22Rv1 (cell line): ENCODE data around the gene GALNT18.

Source experiments
- H3K27ac ChIP-seq: fragments of 450-650 bp; 2 replicates; pipeline ENCODE4 v1.5.1; 2017
- CTCF ChIP-seq: fragments of 450-650 bp; IDR thresholded peaks from 2 replicates; pipeline ENCODE4 v1.5.1; 2017; ENCODE audit warnings: mild to moderate bottlenecking
- ZFX ChIP-seq: fragments of 450-650 bp; IDR thresholded peaks from 2 replicates; pipeline ENCODE4 v1.6.1; 2017; ENCODE audit warnings: antibody characterized with exemption, borderline replicate concordance

GALNT18 gene

GRCh38 chr11:11550534-11550933, 71.3 kb downstream of the GALNT18 start:
- H3K27ac ChIP-seq, result no peak overlapping the region
- TF ChIP-seq CTCF, result no peak
- TF ChIP-seq ZFX, result no peak

- H3K27ac ChIP-seq, result no peak overlapping the region
- TF ChIP-seq CTCF, result no peak
- no peak for TF ChIP-seq ZFX
Observed at GRCh38 chr11:11545285-11546275, 76.2 kb downstream of the GALNT18 start.

GRCh38 chr11:11543656-11544055, 78.1 kb downstream of the GALNT18 start:
- H3K27ac ChIP-seq, result no peak overlapping the region
- TF ChIP-seq ZFX (no peak), CTCF (no peak)

- H3K27ac ChIP-seq, result no peak overlapping the region
- no peak for TF ChIP-seq ZFX
- TF ChIP-seq CTCF, result no peak
Observed at GRCh38 chr11:11540157-11540556, 81.6 kb downstream of the GALNT18 start.

GRCh38 chr11:11538277-11538960, 83.4 kb downstream of the GALNT18 start:
- no peak for TF ChIP-seq ZFX
- no peak for TF ChIP-seq CTCF
- no peak overlapping the region for H3K27ac ChIP-seq

GRCh38 chr11:11537871-11538270, 83.9 kb downstream of the GALNT18 start:
- TF ChIP-seq CTCF, result no peak
- no peak overlapping the region for H3K27ac ChIP-seq

- H3K27ac ChIP-seq, result no peak overlapping the region
- TF ChIP-seq CTCF, result no peak
- TF ChIP-seq ZFX, result no peak
Observed at GRCh38 chr11:11537372-11537771, 84.4 kb downstream of the GALNT18 start.
